Testis (tissue), 3 donors: Measurements from ENCODE around the gene N4BP2L2. TPM values are rescaled to one million over a fixed set of nuclear protein-coding genes. Genes with fewer than 3 reads are reported as not detected.
A peak's percentile ranks its signal among the peaks of the same experiment; 100 is the strongest.

Experiments
- DNase-seq: peaks from one replicate; pipeline ENCODE4 v3.0.0-alpha.2; 2019
- H3K27ac ChIP-seq, 2 donors: fragments of 200-600 bp; sonication (generic); one replicate each; pipeline ENCODE4 v1.5.1; 2019
- H3K27me3 ChIP-seq: fragments of 200-600 bp; sonication (generic); one replicate; pipeline ENCODE4 v1.5.1; 2019
- H3K36me3 ChIP-seq: fragments of 200-600 bp; sonication (generic); one replicate; pipeline ENCODE4 v1.5.1; 2017; ENCODE audit warnings: low read depth; ENCODE audit errors: missing control alignments
- H3K4me1 ChIP-seq: fragments of 200-600 bp; sonication (generic); one replicate; pipeline ENCODE4 v1.5.1; 2019
- H3K4me3 ChIP-seq, 2 donors: fragments of 200-600 bp; sonication (generic); one replicate each; pipeline ENCODE4 v1.5.1; 2017 to 2019
- H3K9me3 ChIP-seq: fragments of 200-600 bp; sonication (generic); one replicate; pipeline ENCODE4 v1.5.1; 2017
- POLR2A ChIP-seq: fragments of 450-650 bp; IDR thresholded peaks from one replicate; pipeline ENCODE4 v1.6.1; 2017; ENCODE audit warnings: antibody characterized with exemption, mild to moderate bottlenecking, moderate library complexity
- WGBS, 2 donors: methylation state at CpG; one replicate each; pipeline ENCODE4 v1.1.5; 2018; 5-methylcytosine and 5-hydroxymethylcytosine counted together
- intact Hi-C: fragments of 100-400 bp; cut with DNase I; formaldehyde crosslinking; loops from one replicate; pipeline ENCODE4 v1.15.1; 2023; ENCODE audit warnings: low total_unique reads
- polyA plus RNA-seq: library from polyadenylated mRNA; stranded (reverse); fragments of 350-450 nt; fragmentation: Illumina TruSeq; extraction: RNeasy Lipid Tissue Mini Kit (QIAGEN cat#74804); gene quantifications from one replicate; pipeline ENCODE4 v1.2.3, GENCODE V29; 2014; ENCODE audit warnings: low read depth, low replicate concordance; ENCODE audit not compliant: insufficient read depth
- total RNA-seq, 2 donors: library from RNA; depleted of rRNA; stranded (reverse); fragments of >200 nt; gene quantifications; one replicate each; pipeline ENCODE4 v1.2.3, GENCODE V29; 2016
- TF ChIP-seq, protein P1 (sequence below), 3 experiments: fragments of 450-650 bp in 2 of 3; fragments of 200-600 bp in 1 of 3; sonication (generic) in 1 of 3; IDR thresholded peaks; one replicate each; pipeline ENCODE4 v1.5.1; 2016 to 2019; ENCODE audit warnings: antibody characterized with exemption in 3 of 3, mild to moderate bottlenecking in 2 of 3, moderate library complexity in 1 of 3

N4BP2L2 gene
- total and polyA plus RNA-seq, 3 donors from 2014 or later: 56.4 to 197 (median 187) TPM

DNA sequence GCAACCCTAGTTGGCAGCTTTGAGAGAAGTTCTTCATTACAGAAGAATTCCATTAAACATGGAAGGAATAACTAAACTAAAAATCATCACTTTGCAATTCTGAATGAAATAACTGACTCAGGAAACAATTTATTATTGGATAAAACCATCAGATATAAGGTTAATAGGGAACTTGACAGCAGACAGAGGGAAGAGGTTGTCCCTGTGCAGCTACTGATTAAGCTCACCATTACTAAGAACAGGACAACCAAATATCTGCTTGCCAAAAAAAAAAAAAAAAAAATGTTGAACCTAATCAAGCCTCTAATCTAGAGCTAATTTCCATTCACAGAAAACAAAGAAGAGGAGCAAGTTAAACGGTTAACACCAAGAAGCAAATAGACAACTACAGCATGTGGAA is 12.8 kb downstream of the N4BP2L2 start:
- WGBS, 2 donors: 0 to 41% methylated on average over 1 of the region's 1 CpG
- Histone ChIP-seq H3K4me3 (no peak overlapping the region), H3K27ac (no peak overlapping the region), H3K4me1 (peaks cover 13% of the 10 kb centered on the region), H3K27me3 (no peaks in the 10 kb centered on the region), H3K36me3 (no peaks in the 10 kb centered on the region), H3K9me3 (no peaks in the 10 kb centered on the region)
- intact Hi-C loops: no loop called here
- TF ChIP-seq POLR2A: no peak
- TF ChIP-seq, protein P1, sequence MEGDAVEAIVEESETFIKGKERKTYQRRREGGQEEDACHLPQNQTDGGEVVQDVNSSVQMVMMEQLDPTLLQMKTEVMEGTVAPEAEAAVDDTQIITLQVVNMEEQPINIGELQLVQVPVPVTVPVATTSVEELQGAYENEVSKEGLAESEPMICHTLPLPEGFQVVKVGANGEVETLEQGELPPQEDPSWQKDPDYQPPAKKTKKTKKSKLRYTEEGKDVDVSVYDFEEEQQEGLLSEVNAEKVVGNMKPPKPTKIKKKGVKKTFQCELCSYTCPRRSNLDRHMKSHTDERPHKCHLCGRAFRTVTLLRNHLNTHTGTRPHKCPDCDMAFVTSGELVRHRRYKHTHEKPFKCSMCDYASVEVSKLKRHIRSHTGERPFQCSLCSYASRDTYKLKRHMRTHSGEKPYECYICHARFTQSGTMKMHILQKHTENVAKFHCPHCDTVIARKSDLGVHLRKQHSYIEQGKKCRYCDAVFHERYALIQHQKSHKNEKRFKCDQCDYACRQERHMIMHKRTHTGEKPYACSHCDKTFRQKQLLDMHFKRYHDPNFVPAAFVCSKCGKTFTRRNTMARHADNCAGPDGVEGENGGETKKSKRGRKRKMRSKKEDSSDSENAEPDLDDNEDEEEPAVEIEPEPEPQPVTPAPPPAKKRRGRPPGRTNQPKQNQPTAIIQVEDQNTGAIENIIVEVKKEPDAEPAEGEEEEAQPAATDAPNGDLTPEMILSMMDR (IDR thresholded peaks at IDR 0.05): no peak
- DNase-seq: no peak

DNA sequence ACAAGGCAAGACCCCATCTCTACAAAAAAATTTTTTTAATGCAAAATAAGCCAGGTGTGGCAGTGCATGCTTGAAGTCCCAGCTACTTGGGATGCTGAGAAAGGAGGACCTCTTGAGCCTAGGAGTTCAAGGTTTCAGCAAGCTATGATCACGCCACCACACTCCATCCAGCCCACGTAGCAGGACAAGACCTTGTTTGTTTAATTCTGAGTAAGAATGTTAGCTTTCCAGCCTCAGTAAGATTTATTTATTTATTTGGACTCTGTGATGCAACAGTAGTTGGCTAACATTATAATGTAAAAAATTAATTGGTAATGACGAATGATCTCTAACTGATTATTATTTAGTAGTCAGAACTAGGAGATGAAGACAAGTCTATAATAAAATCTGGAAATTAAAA is 23.3 kb downstream of the N4BP2L2 start:
- Histone ChIP-seq H3K36me3 (no peaks in the 10 kb centered on the region), H3K27me3 (no peaks in the 10 kb centered on the region), H3K4me3 (no peak overlapping the region), H3K27ac (no peak overlapping the region), H3K4me1 (no peaks in the 10 kb centered on the region), H3K9me3 (no peaks in the 10 kb centered on the region)
- intact Hi-C loops: no loop called here
- DNase-seq: no peak
- no peak for TF ChIP-seq POLR2A
- TF ChIP-seq, protein P1 (IDR thresholded peaks at IDR 0.05): no peak
- WGBS, 2 donors: 81 to 83% methylated on average over 3 of the region's 3 CpGs

DNA sequence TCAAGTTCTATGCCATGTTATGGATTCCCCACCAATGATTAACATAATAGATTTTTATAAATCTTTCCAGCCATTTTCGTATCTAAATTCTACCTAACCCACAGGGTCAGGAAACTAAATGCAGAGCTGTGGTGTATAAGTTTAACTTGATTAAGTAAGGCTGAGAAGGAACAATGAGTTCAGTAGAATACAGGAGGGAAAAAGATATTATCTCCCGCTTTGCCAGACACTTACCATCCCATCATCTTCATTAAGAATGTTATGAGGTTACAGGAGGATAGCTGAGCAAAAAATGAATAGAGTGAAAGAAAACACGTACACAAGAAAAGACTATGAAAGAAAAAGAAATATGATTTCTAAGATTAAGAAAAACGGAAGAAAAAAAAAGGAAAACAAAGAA is 27.1 kb downstream of the N4BP2L2 start:
- no peak for TF ChIP-seq POLR2A
- TF ChIP-seq, protein P1 (IDR thresholded peaks at IDR 0.05): no peak
- DNase-seq: no peak
- Histone ChIP-seq H3K4me1 (no peaks in the 10 kb centered on the region), H3K4me3 (no peak overlapping the region), H3K27me3 (no peaks in the 10 kb centered on the region), H3K36me3 (no peaks in the 10 kb centered on the region), H3K9me3 (no peaks in the 10 kb centered on the region), H3K27ac (no peak overlapping the region)
- WGBS, 2 donors: 88 to 92% methylated on average over 4 of the region's 4 CpGs
- intact Hi-C loops: no loop called here

DNA sequence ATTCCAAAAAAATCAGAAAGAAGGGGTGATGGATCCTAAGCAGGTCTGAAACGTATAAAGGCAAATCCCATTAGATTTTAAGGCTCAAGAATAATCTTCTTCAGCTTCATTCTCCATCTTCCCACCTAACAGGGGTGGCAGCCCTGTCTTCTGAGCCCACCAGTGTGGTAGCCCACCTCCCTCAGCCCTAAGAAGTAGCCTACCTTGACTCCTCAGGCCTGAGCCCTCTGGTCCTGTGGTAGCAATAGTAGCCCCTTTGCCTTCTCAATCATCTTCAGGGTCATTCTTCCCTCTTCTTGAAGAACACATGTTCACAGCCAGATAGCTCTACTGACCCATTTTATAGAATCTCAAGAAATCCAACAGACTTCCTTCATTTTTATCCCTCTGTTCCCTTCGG is 33.7 kb downstream of the N4BP2L2 start:
- H3K9me3 ChIP-seq: no peaks in the 10 kb centered on the region
- no peak overlapping the region for H3K4me3 ChIP-seq
- no peak for DNase-seq
- intact Hi-C loops: no loop called here
- H3K27me3 ChIP-seq: no peaks in the 10 kb centered on the region
- H3K27ac ChIP-seq: peak overlapping the region in 1 of 2 donors; percentile 72
- 89 to 92% methylated on average over 2 of the region's 2 CpGs for WGBS, 2 donors
- no peaks in the 10 kb centered on the region for H3K36me3 ChIP-seq
- TF ChIP-seq POLR2A: no peak
- TF ChIP-seq, protein P1 (IDR thresholded peaks at IDR 0.05): no peak
- H3K4me1 ChIP-seq: peaks cover 18% of the 10 kb centered on the region

DNA sequence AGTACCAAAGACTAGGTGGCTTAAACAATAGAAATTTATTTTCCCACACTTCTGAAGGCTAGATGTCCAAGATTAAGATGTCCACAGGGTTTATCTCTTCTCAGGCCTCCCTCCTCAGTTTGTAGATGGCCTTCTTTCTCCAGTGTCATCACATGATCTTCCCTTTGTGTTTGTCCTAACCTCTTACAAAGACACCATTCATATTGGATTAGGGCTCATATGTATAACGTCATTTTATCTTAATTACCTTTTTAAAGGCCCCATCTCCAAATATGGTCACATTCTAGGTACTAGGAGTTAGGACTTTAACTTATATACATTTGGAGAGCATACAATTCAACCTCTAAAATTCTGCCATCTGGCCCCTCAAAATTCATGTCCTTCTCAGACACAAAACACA is 34.3 kb downstream of the N4BP2L2 start:
- Histone ChIP-seq H3K36me3 (no peaks in the 10 kb centered on the region), H3K27me3 (no peaks in the 10 kb centered on the region), H3K4me1 (peaks cover 18% of the 10 kb centered on the region), H3K9me3 (no peaks in the 10 kb centered on the region), H3K4me3 (no peak overlapping the region), H3K27ac (peak overlapping the region; percentile 56 to 72)
- DNase-seq: no peak
- intact Hi-C loops: no loop called here
- WGBS, 2 donors: 19 to 35% methylated on average over 1 of the region's 1 CpG
- TF ChIP-seq POLR2A: no peak
- TF ChIP-seq, protein P1 (IDR thresholded peaks at IDR 0.05): no peak
